GM21526 (cell line): Measurements from ENCODE around the gene GAB2.
"Not testable (repeated sequence)": the region's sequence is repeated elsewhere in the genome, so short reads cannot be mapped to it uniquely, and the experiment has no call there.

ENCODE experiments used
- ATAC-seq: cut with Tn5 transposase; IDR thresholded peaks from one replicate; pipeline ENCODE4 v1.9.1; 2021; ENCODE audit warnings: moderate library complexity; ENCODE audit not compliant: unreplicated experiment, low FRiP score

Gene GAB2

GRCh38 chr11:78259777-78260487, 157.7 kb downstream of the GAB2 start:
- ATAC-seq, result no peak

GRCh38 chr11:78257654-78258053, 160.0 kb downstream of the GAB2 start:
- no peak for ATAC-seq

- no peak for ATAC-seq
Measured at GRCh38 chr11:78256962-78257361, 160.7 kb downstream of the GAB2 start.

GRCh38 chr11:78255919-78256318, 161.7 kb downstream of the GAB2 start:
- ATAC-seq, result no peak

GRCh38 chr11:78254268-78254667, 163.4 kb downstream of the GAB2 start:
- ATAC-seq, result no peak

GRCh38 chr11:78253797-78254196, 163.8 kb downstream of the GAB2 start:
- no peak for ATAC-seq

- ATAC-seq, result no peak
Measured at GRCh38 chr11:78251083-78251775, 166.4 kb downstream of the GAB2 start.

GRCh38 chr11:78250099-78250498, 167.5 kb downstream of the GAB2 start:
- no peak for ATAC-seq

GRCh38 chr11:78248903-78249302, 168.7 kb downstream of the GAB2 start:
- ATAC-seq, result no peak

- no peak for ATAC-seq
Measured at GRCh38 chr11:78248191-78248590, 169.4 kb downstream of the GAB2 start.

GRCh38 chr11:78244546-78245255, 172.9 kb downstream of the GAB2 start:
- ATAC-seq, result no peak

- ATAC-seq, result no peak
Measured at GRCh38 chr11:78244080-78244479, 173.5 kb downstream of the GAB2 start.

GRCh38 chr11:78241475-78241874, 176.1 kb downstream of the GAB2 start:
- no peak for ATAC-seq

GRCh38 chr11:78239781-78240180, 177.8 kb downstream of the GAB2 start:
- ATAC-seq, result no peak

- ATAC-seq, result no peak
Measured at GRCh38 chr11:78237293-78238046, 180.2 kb downstream of the GAB2 start.

- ATAC-seq, result no peak
Measured at GRCh38 chr11:78234006-78234405, 183.6 kb downstream of the GAB2 start.

GRCh38 chr11:78233046-78233445, 184.6 kb downstream of the GAB2 start:
- not testable (repeated sequence) for ATAC-seq

- no peak for ATAC-seq
Measured at GRCh38 chr11:78231962-78232501, 185.6 kb downstream of the GAB2 start.

GRCh38 chr11:78230161-78230877, 187.3 kb downstream of the GAB2 start:
- ATAC-seq, result no peak

- ATAC-seq, result no peak
Measured at GRCh38 chr11:78229106-78229505, 188.5 kb downstream of the GAB2 start.
